Vagina (tissue), 2 donors: ENCODE measurements around the gene ERC2. TPM values are rescaled to one million over a fixed set of nuclear protein-coding genes. Genes with fewer than 3 reads are reported as not detected.

Source experiments
- DNase-seq, 2 donors: peaks; one replicate each; pipeline ENCODE4 v3.0.0-alpha.2; 2017; ENCODE audit errors: extremely low spot score in 2 of 2
- H3K27ac ChIP-seq: fragments of 200-600 bp; sonication (generic); one replicate; pipeline ENCODE4 v1.5.1; 2019
- H3K27me3 ChIP-seq: fragments of 200-600 bp; sonication (generic); one replicate; pipeline ENCODE4 v1.5.1; 2019
- H3K36me3 ChIP-seq, 2 donors: fragments of 200-600 bp; sonication (generic); one replicate each; pipeline ENCODE4 v1.5.1; 2017 to 2019
- H3K4me1 ChIP-seq: fragments of 200-600 bp; sonication (generic); one replicate; pipeline ENCODE4 v1.5.1; 2019
- H3K4me3 ChIP-seq, 2 donors: fragments of 200-600 bp; sonication (generic); 1 replicate in 1 of 2; 2 replicates in 1 of 2; pipeline ENCODE4 v1.5.1; 2016 to 2019
- H3K9me3 ChIP-seq: fragments of 200-600 bp; sonication (generic); one replicate; pipeline ENCODE4 v1.5.1; 2019
- POLR2A ChIP-seq, 2 donors: fragments of 450-650 bp; IDR thresholded peaks; one replicate each; pipeline ENCODE4 v1.6.1; 2017; ENCODE audit warnings: antibody characterized with exemption in 2 of 2, mild to moderate bottlenecking in 2 of 2, moderate library complexity in 2 of 2
- POLR2AphosphoS5 ChIP-seq, 2 donors: sonication (generic); formaldehyde crosslinking; IDR thresholded peaks; one replicate each; pipeline ENCODE4 v1.9.0; 2017; ENCODE audit warnings: antibody characterized with exemption in 2 of 2, mild to moderate bottlenecking in 2 of 2, low read depth in 1 of 2; ENCODE audit not compliant: insufficient read depth in 1 of 2
- intact Hi-C: fragments of 100-400 bp; cut with DNase I; formaldehyde crosslinking; loops from one replicate; pipeline ENCODE4 v1.15.1; 2023
- total RNA-seq: library from RNA; depleted of rRNA; stranded (reverse); fragments of >200 nt; gene quantifications from one replicate; pipeline ENCODE4 v1.2.3, GENCODE V29; 2016
- TF ChIP-seq, protein P1 (sequence below), 3 experiments: fragments of 450-650 bp in 2 of 3; fragments of 200-600 bp in 1 of 3; sonication (generic) in 1 of 3; IDR thresholded peaks; one replicate each; pipeline ENCODE4 v1.5.1; 2017 to 2019; ENCODE audit warnings: antibody characterized with exemption in 3 of 3, mild to moderate bottlenecking in 2 of 3, moderate library complexity in 2 of 3

Gene ERC2
- total RNA-seq, 1 donor from 2014 or later = 1.2 TPM

DNA sequence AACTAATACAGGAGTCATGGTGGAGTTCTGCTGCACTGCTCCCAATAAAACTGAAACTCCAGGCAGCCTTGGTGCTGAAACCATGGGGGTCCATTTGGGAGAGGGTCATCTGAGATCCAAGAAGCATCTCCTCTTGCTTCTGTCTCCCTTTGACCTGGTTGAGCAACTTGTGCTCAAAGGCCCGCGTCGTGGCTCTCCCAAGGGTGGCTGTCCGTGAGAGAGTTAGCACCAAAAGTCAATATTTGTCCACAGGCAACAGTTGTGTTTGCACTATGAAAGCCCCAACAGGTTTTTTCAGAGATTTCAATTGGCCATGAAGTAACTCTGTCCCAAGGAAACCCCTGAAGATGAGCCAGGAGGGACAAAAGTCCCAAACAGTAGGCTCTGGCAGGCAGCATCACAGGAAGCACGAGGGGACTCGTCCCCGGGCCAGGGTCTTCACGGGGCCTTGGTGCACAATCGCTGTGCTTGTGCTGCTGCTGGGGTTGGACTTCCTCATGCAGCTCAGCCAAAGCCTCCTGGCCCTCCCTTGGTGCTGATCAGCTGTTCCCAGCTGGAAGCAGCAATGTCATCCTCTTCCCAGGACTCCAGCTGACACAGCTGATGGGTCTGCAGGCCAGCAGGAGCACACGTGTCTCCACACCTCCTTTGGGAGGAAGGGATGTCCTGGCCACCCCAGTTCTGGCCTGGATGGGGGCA lies 941.8 kb downstream of the ERC2 start:
- H3K4me1 ChIP-seq = peaks cover 7% of the 10 kb centered on the region
- TF ChIP-seq POLR2AphosphoS5 (IDR thresholded peaks at IDR 0.05; ENCODE audit: insufficient read depth in 1 of 2, low read depth in 1 of 2) (no peak), POLR2A (IDR thresholded peaks at IDR 0.05) (no peak)
- TF ChIP-seq, protein P1, sequence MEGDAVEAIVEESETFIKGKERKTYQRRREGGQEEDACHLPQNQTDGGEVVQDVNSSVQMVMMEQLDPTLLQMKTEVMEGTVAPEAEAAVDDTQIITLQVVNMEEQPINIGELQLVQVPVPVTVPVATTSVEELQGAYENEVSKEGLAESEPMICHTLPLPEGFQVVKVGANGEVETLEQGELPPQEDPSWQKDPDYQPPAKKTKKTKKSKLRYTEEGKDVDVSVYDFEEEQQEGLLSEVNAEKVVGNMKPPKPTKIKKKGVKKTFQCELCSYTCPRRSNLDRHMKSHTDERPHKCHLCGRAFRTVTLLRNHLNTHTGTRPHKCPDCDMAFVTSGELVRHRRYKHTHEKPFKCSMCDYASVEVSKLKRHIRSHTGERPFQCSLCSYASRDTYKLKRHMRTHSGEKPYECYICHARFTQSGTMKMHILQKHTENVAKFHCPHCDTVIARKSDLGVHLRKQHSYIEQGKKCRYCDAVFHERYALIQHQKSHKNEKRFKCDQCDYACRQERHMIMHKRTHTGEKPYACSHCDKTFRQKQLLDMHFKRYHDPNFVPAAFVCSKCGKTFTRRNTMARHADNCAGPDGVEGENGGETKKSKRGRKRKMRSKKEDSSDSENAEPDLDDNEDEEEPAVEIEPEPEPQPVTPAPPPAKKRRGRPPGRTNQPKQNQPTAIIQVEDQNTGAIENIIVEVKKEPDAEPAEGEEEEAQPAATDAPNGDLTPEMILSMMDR (IDR thresholded peaks at IDR 0.05) = no peak
- no peak overlapping the region for H3K27ac ChIP-seq
- H3K4me3 ChIP-seq = no peak overlapping the region
- H3K27me3 ChIP-seq = no peaks in the 10 kb centered on the region
- no peak for DNase-seq
- intact Hi-C loops = no loop called here
- no peaks in the 10 kb centered on the region for H3K9me3 ChIP-seq
- H3K36me3 ChIP-seq = no peaks in the 10 kb centered on the region

GRCh38 chr3:55525436-55525835 lies 942.8 kb downstream of the ERC2 start:
- Histone ChIP-seq H3K4me1 (peaks cover 13% of the 10 kb centered on the region), H3K9me3 (no peaks in the 10 kb centered on the region), H3K27ac (no peak overlapping the region), H3K27me3 (no peaks in the 10 kb centered on the region), H3K36me3 (no peaks in the 10 kb centered on the region), H3K4me3 (no peak overlapping the region)
- TF ChIP-seq, protein P1 (IDR thresholded peaks at IDR 0.05) = no peak
- TF ChIP-seq POLR2A (IDR thresholded peaks at IDR 0.05) = no peak
- no peak for TF ChIP-seq POLR2AphosphoS5 (IDR thresholded peaks at IDR 0.05; ENCODE audit: insufficient read depth in 1 of 2, low read depth in 1 of 2)
- no peak for DNase-seq
- intact Hi-C loops = no loop called here

GRCh38 chr3:55524565-55525244 lies 943.6 kb downstream of the ERC2 start:
- no peak for DNase-seq
- no peaks in the 10 kb centered on the region for H3K27me3 ChIP-seq
- no peaks in the 10 kb centered on the region for H3K9me3 ChIP-seq
- intact Hi-C loops = no loop called here
- no peak overlapping the region for H3K27ac ChIP-seq
- no peak overlapping the region for H3K4me3 ChIP-seq
- TF ChIP-seq, protein P1 (IDR thresholded peaks at IDR 0.05) = no peak
- no peak for TF ChIP-seq POLR2AphosphoS5 (IDR thresholded peaks at IDR 0.05; ENCODE audit: insufficient read depth in 1 of 2, low read depth in 1 of 2)
- no peak for TF ChIP-seq POLR2A (IDR thresholded peaks at IDR 0.05)
- no peaks in the 10 kb centered on the region for H3K36me3 ChIP-seq
- H3K4me1 ChIP-seq = peaks cover 13% of the 10 kb centered on the region

DNA sequence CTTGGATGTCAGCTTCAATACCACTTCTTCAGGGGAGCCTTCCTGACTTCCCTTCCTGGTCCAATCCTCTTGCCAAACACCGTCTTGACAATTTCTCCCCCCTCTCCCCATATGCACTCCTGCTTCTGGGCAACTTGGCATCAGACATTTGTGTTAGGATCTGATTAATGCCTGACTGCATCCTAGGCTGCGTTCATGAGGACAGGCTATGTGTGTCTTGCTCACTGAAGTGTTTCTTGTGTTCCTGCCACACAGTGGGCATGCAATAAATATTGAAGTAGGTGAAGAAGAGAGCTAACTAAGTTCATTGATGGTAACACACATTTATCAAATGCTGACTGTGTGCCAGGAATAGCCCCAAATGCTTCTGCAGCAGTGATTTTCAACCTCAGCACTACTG lies 944.8 kb downstream of the ERC2 start:
- Histone ChIP-seq H3K27me3 (no peaks in the 10 kb centered on the region), H3K4me3 (no peak overlapping the region), H3K27ac (no peak overlapping the region), H3K4me1 (peaks cover 13% of the 10 kb centered on the region), H3K36me3 (no peaks in the 10 kb centered on the region), H3K9me3 (no peaks in the 10 kb centered on the region)
- intact Hi-C loops = no loop called here
- TF ChIP-seq POLR2A (IDR thresholded peaks at IDR 0.05) = no peak
- TF ChIP-seq, protein P1 (IDR thresholded peaks at IDR 0.05) = no peak
- no peak for TF ChIP-seq POLR2AphosphoS5 (IDR thresholded peaks at IDR 0.05; ENCODE audit: insufficient read depth in 1 of 2, low read depth in 1 of 2)
- no peak for DNase-seq
